Cardiac fibroblast (primary cell): Measurements from ENCODE around the gene SUCO.

Source experiments
- DNase-seq, 2 donors: peaks; one replicate each; pipeline versions ENCODE4 v3.0.0 to v3.0.0-alpha.2; 2010; ENCODE audit warnings: low read depth in 2 of 2
- H3K4me3 ChIP-seq, 2 donors: replicated peaks in 1 of 2; 1 replicate in 1 of 2; 2 replicates in 1 of 2; pipeline ENCODE4 v1.5.1; 2011; ENCODE audit warnings: low read depth in 2 of 2, low read length in 2 of 2, mild to moderate bottlenecking in 2 of 2, moderate library complexity in 1 of 2
- CTCF ChIP-seq: IDR thresholded peaks from one replicate; pipeline ENCODE4 v1.5.1; 2011; ENCODE audit warnings: low read depth, mild to moderate bottlenecking, low read length, inconsistent platforms

SUCO gene

GRCh38 chr1:172531412-172532182 lies 1.4 kb upstream of the SUCO start:
- TF ChIP-seq CTCF = no peak
- DNase-seq = no peak
- H3K4me3 ChIP-seq = peak overlapping the region; percentile 85 to 90

DNA sequence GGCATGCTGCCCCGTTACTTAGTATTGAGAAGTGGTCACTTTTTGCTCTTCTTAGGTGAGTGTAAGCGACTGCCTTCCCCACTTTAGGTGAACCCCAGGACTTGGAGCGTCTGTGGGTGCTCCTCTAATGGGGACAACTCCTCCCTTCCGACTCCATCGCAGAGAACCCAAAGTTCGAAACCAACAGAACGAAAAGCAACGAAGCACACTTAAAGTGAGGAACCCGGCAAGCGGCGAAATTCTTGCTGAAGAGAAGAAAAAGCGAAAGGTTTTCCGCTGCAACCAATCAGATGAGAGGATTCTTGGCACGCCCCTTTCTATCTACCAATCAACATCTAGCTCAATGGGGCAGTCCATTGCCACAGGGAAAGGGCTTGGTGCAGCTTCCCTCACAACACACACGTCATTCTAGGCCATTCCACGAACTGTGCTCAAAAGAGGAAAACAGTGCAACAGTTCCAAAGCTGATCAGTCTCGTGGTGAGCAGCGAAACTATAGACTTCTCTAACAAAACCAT lies 709 bp upstream of the SUCO start:
- no peak for TF ChIP-seq CTCF
- peak overlapping the region; percentile 85 to 90 for H3K4me3 ChIP-seq
- DNase-seq = peak; percentile 99

- peak; percentile 33 to 43 for DNase-seq
- peak overlapping the region; percentile 85 to 90 for H3K4me3 ChIP-seq
- TF ChIP-seq CTCF = no peak
These were observed 682 bp downstream of the SUCO start for GRCh38 chr1:172533513-172534151.

GRCh38 chr1:172536256-172536655 lies 3.3 kb downstream of the SUCO start:
- no peak for DNase-seq
- no peak for TF ChIP-seq CTCF
- no peak overlapping the region for H3K4me3 ChIP-seq

DNA sequence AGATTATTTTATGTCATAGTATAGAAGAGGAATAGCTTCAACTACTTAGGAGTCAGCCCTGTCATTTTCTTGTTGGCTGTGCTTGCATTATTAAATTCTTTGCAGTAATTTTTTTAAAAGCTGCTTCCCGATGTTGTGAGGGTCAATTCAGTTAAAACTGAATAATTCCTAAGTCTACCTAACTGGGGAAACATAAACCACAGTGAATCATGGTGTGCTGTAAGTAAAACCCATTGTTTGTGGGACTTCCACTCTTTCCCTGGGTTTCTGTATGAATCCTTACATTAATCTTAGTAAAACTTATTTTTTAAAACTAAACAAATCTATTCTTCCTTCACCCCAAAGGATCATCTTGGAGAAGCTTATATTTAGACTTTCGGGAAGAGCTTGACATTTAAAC lies 4.4 kb downstream of the SUCO start:
- peak in 1 of 2 donors; percentile 47 for DNase-seq
- no peak for TF ChIP-seq CTCF
- H3K4me3 ChIP-seq = no peak overlapping the region

- no peak overlapping the region for H3K4me3 ChIP-seq
- no peak for DNase-seq
- no peak for TF ChIP-seq CTCF
These were observed 5.0 kb downstream of the SUCO start for GRCh38 chr1:172537827-172538391.
